ENCODE results near the gene KDM7A. TPM values are rescaled to one million over a fixed set of nuclear protein-coding genes. Genes with fewer than 3 reads are reported as not detected.

Gene KDM7A
- polyA plus RNA-seq, 1 experiment = 2.9 TPM

- Histone ChIP-seq H3K27me3 (ENCODE audit: control insufficient read depth, insufficient read depth, low read length) (no peaks in the 10 kb centered on the region), H3K36me3 (ENCODE audit: control insufficient read depth, insufficient read depth, low read length) (no peaks in the 10 kb centered on the region), H3K4me3 (ENCODE audit: low read depth, low read length) (no peak overlapping the region)
- DNase-seq (ENCODE audit: low read depth) = no peak
- TF ChIP-seq, protein P1, sequence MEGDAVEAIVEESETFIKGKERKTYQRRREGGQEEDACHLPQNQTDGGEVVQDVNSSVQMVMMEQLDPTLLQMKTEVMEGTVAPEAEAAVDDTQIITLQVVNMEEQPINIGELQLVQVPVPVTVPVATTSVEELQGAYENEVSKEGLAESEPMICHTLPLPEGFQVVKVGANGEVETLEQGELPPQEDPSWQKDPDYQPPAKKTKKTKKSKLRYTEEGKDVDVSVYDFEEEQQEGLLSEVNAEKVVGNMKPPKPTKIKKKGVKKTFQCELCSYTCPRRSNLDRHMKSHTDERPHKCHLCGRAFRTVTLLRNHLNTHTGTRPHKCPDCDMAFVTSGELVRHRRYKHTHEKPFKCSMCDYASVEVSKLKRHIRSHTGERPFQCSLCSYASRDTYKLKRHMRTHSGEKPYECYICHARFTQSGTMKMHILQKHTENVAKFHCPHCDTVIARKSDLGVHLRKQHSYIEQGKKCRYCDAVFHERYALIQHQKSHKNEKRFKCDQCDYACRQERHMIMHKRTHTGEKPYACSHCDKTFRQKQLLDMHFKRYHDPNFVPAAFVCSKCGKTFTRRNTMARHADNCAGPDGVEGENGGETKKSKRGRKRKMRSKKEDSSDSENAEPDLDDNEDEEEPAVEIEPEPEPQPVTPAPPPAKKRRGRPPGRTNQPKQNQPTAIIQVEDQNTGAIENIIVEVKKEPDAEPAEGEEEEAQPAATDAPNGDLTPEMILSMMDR (IDR thresholded peaks at IDR 0.05; ENCODE audit: insufficient read depth, low read depth, low read length) = no peak
- CTCF ChIA-PET = interaction anchor here (1.3 kb wide), 1 partner anchor 10 kb away, joined by 3 read pairs; no protein-coding TSS in a partner anchor
- POLR2A ChIA-PET = no interaction called here
Measured at GRCh38 chr7:140197938-140198337, 21.2 kb upstream of the KDM7A start.

DNA sequence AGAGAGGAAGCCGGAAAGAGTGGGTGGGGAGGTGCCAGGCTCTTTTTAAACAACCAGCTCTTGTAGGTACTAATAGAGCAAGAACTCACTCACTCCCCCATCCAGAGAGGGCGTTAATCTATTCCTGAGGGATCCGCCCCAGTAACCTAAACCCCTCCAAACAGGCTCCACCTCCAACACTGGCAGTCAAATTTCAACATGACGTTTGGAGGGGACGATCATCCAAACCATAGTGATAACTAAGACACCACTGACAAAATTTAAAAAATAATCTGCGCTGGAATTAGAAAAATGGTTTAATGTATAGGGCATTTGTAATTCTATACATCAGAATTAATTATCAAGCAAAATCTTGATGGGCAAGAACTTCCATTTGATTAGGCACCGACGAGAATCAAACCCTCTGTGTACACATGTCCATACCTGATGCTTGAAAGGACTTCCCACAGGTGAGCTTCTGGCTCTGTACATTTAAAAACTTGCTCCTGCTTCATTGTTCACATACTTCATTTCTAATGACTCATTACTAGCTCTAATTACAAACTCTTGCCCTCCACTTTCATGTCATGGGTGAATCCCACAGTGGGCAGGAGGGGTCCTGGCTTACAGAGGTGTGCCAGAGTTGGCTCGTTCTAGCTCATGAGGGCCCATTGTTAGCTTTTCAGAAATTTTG lies 20.6 kb upstream of the KDM7A start:
- H3K36me3 ChIP-seq (ENCODE audit: control insufficient read depth, insufficient read depth, low read length) = no peaks in the 10 kb centered on the region
- TF ChIP-seq, protein P1 (IDR thresholded peaks at IDR 0.05; ENCODE audit: insufficient read depth, low read depth, low read length) = no peak
- CTCF ChIA-PET = no interaction called here
- no peak overlapping the region for H3K4me3 ChIP-seq (ENCODE audit: low read depth, low read length)
- DNase-seq (ENCODE audit: low read depth) = no peak
- POLR2A ChIA-PET = no interaction called here
- no peaks in the 10 kb centered on the region for H3K27me3 ChIP-seq (ENCODE audit: control insufficient read depth, insufficient read depth, low read length)

DNA sequence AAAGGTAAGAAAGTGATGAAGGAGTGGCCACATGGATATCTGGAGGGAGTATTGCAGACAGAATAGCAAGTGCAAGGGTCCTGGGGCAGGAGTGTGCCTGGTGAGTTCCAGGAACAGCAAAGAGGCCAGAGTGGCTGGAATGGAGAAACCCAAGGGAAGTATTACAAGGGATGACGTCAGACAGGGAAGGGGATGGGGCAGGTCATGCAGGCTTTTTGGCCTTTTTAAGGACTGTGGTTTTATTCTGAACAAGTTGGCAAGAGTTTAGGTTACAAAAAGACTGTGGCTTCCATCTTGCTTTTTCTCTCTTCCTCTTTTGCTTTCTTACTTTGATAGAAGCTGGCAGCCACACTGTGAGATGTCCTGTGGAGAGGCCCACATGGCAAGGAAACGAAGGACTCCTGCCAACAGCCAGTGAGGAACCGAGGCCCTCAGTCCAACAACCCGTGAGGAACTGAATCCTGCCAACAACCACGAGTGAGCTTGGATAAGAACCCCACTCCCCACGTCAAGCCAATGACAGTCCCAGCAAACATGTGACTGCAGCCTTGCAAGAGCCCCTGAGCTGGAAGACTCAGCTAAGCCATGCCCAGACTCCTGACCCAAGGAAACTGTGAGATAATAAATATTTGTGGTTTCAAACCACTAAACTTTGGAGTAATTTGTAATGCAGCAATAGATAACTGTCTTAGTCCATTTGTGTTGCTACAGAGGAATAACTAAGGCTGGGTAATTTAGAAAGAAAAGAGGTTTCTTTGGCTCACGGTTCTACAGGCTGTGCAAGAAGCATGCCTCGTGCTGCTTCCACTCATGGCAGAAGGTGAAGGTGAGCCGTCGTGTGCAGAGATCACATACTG lies 19.8 kb upstream of the KDM7A start:
- POLR2A ChIA-PET = no interaction called here
- no peak for DNase-seq (ENCODE audit: low read depth)

GRCh38 chr7:140195859-140196258 lies 19.1 kb upstream of the KDM7A start:
- CTCF ChIA-PET = no interaction called here
- TF ChIP-seq, protein P1 (IDR thresholded peaks at IDR 0.05; ENCODE audit: insufficient read depth, low read depth, low read length) = no peak

More for the DNA sequence above, 19.8 kb upstream of the KDM7A start:
- H3K27me3 ChIP-seq (ENCODE audit: control insufficient read depth, insufficient read depth, low read length) = no peaks in the 10 kb centered on the region
- CTCF ChIA-PET = no interaction called here
- TF ChIP-seq, protein P1 (IDR thresholded peaks at IDR 0.05; ENCODE audit: insufficient read depth, low read depth, low read length) = no peak
- H3K36me3 ChIP-seq (ENCODE audit: control insufficient read depth, insufficient read depth, low read length) = no peaks in the 10 kb centered on the region
- no peak overlapping the region for H3K4me3 ChIP-seq (ENCODE audit: low read depth, low read length)

DNA sequence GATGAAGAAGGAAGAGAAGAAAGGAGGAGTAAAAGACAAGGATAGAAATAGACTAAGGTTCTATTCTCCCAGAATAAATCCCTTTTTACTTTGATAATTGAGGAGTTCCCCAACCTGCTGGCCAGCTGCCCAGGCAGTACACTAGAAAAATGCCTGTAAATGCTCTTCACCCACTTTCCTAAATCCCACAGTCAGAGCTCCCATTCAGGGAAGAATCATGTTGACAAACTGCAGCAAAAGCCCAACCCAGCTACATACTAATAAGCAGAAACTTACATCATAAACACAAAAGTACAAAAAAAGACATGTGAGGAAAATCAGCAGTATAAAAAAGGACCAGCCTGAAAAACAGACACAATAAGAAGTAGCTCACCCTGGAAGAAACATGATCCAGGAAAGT lies 15.8 kb upstream of the KDM7A start:
- DNase-seq (ENCODE audit: low read depth) = no peak
- TF ChIP-seq, protein P1 (IDR thresholded peaks at IDR 0.05; ENCODE audit: insufficient read depth, low read depth, low read length) = no peak
- ChIA-PET POLR2A (no interaction called here), CTCF (interaction anchor here (1.1 to 1.4 kb wide), 2 partner anchors 10 to 11 kb away, joined by 3 read pairs; no protein-coding TSS in a partner anchor)
- Histone ChIP-seq H3K27me3 (ENCODE audit: control insufficient read depth, insufficient read depth, low read length) (no peaks in the 10 kb centered on the region; the same call in 1 of the 2 replicates), H3K36me3 (ENCODE audit: control insufficient read depth, insufficient read depth, low read length) (no peaks in the 10 kb centered on the region), H3K4me3 (ENCODE audit: low read depth, low read length) (no peak overlapping the region)

More at GRCh38 chr7:140195859-140196258, 19.1 kb upstream of the KDM7A start:
- POLR2A ChIA-PET = no interaction called here
- Histone ChIP-seq H3K36me3 (ENCODE audit: control insufficient read depth, insufficient read depth, low read length) (no peaks in the 10 kb centered on the region), H3K4me3 (ENCODE audit: low read depth, low read length) (no peak overlapping the region), H3K27me3 (ENCODE audit: control insufficient read depth, insufficient read depth, low read length) (no peaks in the 10 kb centered on the region)
- DNase-seq (ENCODE audit: low read depth) = no peak
